SJSA1 (cell line): ENCODE results near the gene ABCB4. TPM values are rescaled to one million over a fixed set of nuclear protein-coding genes. Genes with fewer than 3 reads are reported as not detected.

ENCODE experiments used
- DNase-seq, 2 experiments: peaks; one replicate each; pipeline ENCODE4 v3.0.0-alpha.2; 2015 to 2020; ENCODE audit warnings: low spot score in 2 of 2, low read depth in 1 of 2
- H3K27ac ChIP-seq: fragments of 250-450 bp; sonication (Bioruptor Pico); 2 replicates; pipeline ENCODE4 v1.5.1; 2020; ENCODE audit warnings: mild to moderate bottlenecking, moderate library complexity
- H3K27me3 ChIP-seq: fragments of 250-450 bp; sonication (Bioruptor Pico); replicated peaks from 2 replicates; pipeline ENCODE4 v1.5.1; 2020; ENCODE audit warnings: mild to moderate bottlenecking, moderate library complexity
- H3K36me3 ChIP-seq: fragments of 250-450 bp; sonication (Bioruptor Pico); 2 replicates; pipeline ENCODE4 v1.5.1; 2020; ENCODE audit warnings: mild to moderate bottlenecking
- H3K4me1 ChIP-seq: fragments of 250-450 bp; sonication (Bioruptor Pico); replicated peaks from 2 replicates; pipeline ENCODE4 v1.6.1; 2021; ENCODE audit warnings: mild to moderate bottlenecking
- H3K4me3 ChIP-seq: fragments of 250-450 bp; sonication (Bioruptor Pico); 2 replicates; pipeline ENCODE4 v1.5.1; 2020; ENCODE audit warnings: mild to moderate bottlenecking
- H3K9me3 ChIP-seq: fragments of 250-450 bp; sonication (Bioruptor Pico); replicated peaks from 2 replicates; pipeline ENCODE4 v1.5.1; 2020; ENCODE audit warnings: mild to moderate bottlenecking
- total RNA-seq: library from RNA; depleted of rRNA; stranded (reverse); fragments of >200 nt; shearing (Covaris generic); gene quantifications from 2 replicates; pipeline ENCODE4 v1.2.3, GENCODE V29; 2014

The ABCB4 gene
- total RNA-seq, 1 experiment from 2014 or later: 16.1 TPM

GRCh38 chr7:87391020-87391701 is 84.3 kb downstream of the ABCB4 start:
- H3K4me1 ChIP-seq: no peaks in the 10 kb centered on the region
- no peaks in the 10 kb centered on the region for H3K9me3 ChIP-seq
- H3K27ac ChIP-seq: no peak overlapping the region
- DNase-seq: no peak
- no peak overlapping the region for H3K4me3 ChIP-seq
- H3K36me3 ChIP-seq: peaks cover 4% of the 10 kb centered on the region; the same call in 1 of the 2 replicates
- H3K27me3 ChIP-seq: no peaks in the 10 kb centered on the region

GRCh38 chr7:87380905-87381304 is 94.6 kb downstream of the ABCB4 start:
- H3K9me3 ChIP-seq: no peaks in the 10 kb centered on the region
- no peaks in the 10 kb centered on the region for H3K27me3 ChIP-seq
- H3K4me1 ChIP-seq: no peaks in the 10 kb centered on the region

GRCh38 chr7:87375662-87376435 is 99.6 kb downstream of the ABCB4 start:
- no peaks in the 10 kb centered on the region for H3K4me1 ChIP-seq
- no peak overlapping the region for H3K4me3 ChIP-seq
- peaks cover under 1% of the 10 kb centered on the region; the same call in 1 of the 2 replicates for H3K36me3 ChIP-seq
- no peaks in the 10 kb centered on the region for H3K9me3 ChIP-seq
- no peak overlapping the region for H3K27ac ChIP-seq
- DNase-seq: no peak
- no peaks in the 10 kb centered on the region for H3K27me3 ChIP-seq

More at GRCh38 chr7:87380905-87381304, 94.6 kb downstream of the ABCB4 start:
- no peak for DNase-seq
- Histone ChIP-seq H3K4me3 (no peak overlapping the region), H3K27ac (no peak overlapping the region), H3K36me3 (no peaks in the 10 kb centered on the region; the same call in 1 of the 2 replicates)

GRCh38 chr7:87370660-87371180 is 104.8 kb downstream of the ABCB4 start:
- no peaks in the 10 kb centered on the region for H3K9me3 ChIP-seq
- DNase-seq: peak in 1 of 2 experiments; percentile 4
- H3K4me3 ChIP-seq: no peak overlapping the region
- no peak overlapping the region for H3K27ac ChIP-seq
- no peaks in the 10 kb centered on the region for H3K27me3 ChIP-seq
- peaks cover 4% of the 10 kb centered on the region for H3K36me3 ChIP-seq
- no peaks in the 10 kb centered on the region for H3K4me1 ChIP-seq

- Histone ChIP-seq H3K4me3 (no peak overlapping the region), H3K36me3 (peaks cover 4% of the 10 kb centered on the region), H3K9me3 (no peaks in the 10 kb centered on the region), H3K4me1 (no peaks in the 10 kb centered on the region), H3K27ac (no peak overlapping the region), H3K27me3 (no peaks in the 10 kb centered on the region)
- no peak for DNase-seq
Observed at GRCh38 chr7:87369216-87369615, 106.3 kb downstream of the ABCB4 start.

GRCh38 chr7:87364246-87364645 is 111.2 kb downstream of the ABCB4 start:
- H3K36me3 ChIP-seq: no peaks in the 10 kb centered on the region; the same call in 1 of the 2 replicates
- no peak for DNase-seq
- H3K27ac ChIP-seq: no peak overlapping the region
- H3K27me3 ChIP-seq: no peaks in the 10 kb centered on the region
- no peaks in the 10 kb centered on the region for H3K9me3 ChIP-seq
- H3K4me3 ChIP-seq: no peak overlapping the region
- H3K4me1 ChIP-seq: no peaks in the 10 kb centered on the region

GRCh38 chr7:87363342-87363741 is 112.1 kb downstream of the ABCB4 start:
- Histone ChIP-seq H3K4me3 (no peak overlapping the region), H3K27ac (no peak overlapping the region), H3K9me3 (no peaks in the 10 kb centered on the region), H3K4me1 (no peaks in the 10 kb centered on the region), H3K27me3 (no peaks in the 10 kb centered on the region), H3K36me3 (no peaks in the 10 kb centered on the region; the same call in 1 of the 2 replicates)
- no peak for DNase-seq

- DNase-seq: no peak
- Histone ChIP-seq H3K36me3 (peaks cover 3% of the 10 kb centered on the region; the same call in 1 of the 2 replicates), H3K4me3 (no peak overlapping the region), H3K27me3 (no peaks in the 10 kb centered on the region), H3K9me3 (no peaks in the 10 kb centered on the region), H3K27ac (no peak overlapping the region), H3K4me1 (no peaks in the 10 kb centered on the region)
Observed at GRCh38 chr7:87361320-87361719, 114.2 kb downstream of the ABCB4 start.

- no peak for DNase-seq
Observed at GRCh38 chr7:87359366-87359765, 116.1 kb downstream of the ABCB4 start.

GRCh38 chr7:87356448-87356847 is 119.0 kb downstream of the ABCB4 start:
- Histone ChIP-seq H3K27me3 (no peaks in the 10 kb centered on the region), H3K4me1 (no peaks in the 10 kb centered on the region), H3K36me3 (peaks cover 33% of the 10 kb centered on the region), H3K27ac (no peak overlapping the region), H3K9me3 (no peaks in the 10 kb centered on the region), H3K4me3 (no peak overlapping the region)
- no peak for DNase-seq

More at GRCh38 chr7:87359366-87359765, 116.1 kb downstream of the ABCB4 start:
- Histone ChIP-seq H3K4me3 (no peak overlapping the region), H3K4me1 (no peaks in the 10 kb centered on the region), H3K36me3 (peaks cover 16% of the 10 kb centered on the region), H3K27me3 (no peaks in the 10 kb centered on the region), H3K9me3 (no peaks in the 10 kb centered on the region), H3K27ac (no peak overlapping the region)

GRCh38 chr7:87354749-87355148 is 120.7 kb downstream of the ABCB4 start:
- Histone ChIP-seq H3K27me3 (no peaks in the 10 kb centered on the region), H3K4me3 (no peak overlapping the region), H3K27ac (no peak overlapping the region), H3K9me3 (no peaks in the 10 kb centered on the region), H3K36me3 (peaks cover 44% of the 10 kb centered on the region), H3K4me1 (no peaks in the 10 kb centered on the region)
- no peak for DNase-seq
